DMS79 treated with DMSO at 0.1 percent for 48 hours (cell line): ENCODE data around the gene YWHAE.
"Not testable (repeated sequence)": the region's sequence is repeated elsewhere in the genome, so short reads cannot be mapped to it uniquely, and the experiment has no call there.

Experiments
- DNase-seq: peaks from one replicate; lab custom pipeline; 2025; lab: John Stamatoyannopoulos, UW

The YWHAE gene

DNA sequence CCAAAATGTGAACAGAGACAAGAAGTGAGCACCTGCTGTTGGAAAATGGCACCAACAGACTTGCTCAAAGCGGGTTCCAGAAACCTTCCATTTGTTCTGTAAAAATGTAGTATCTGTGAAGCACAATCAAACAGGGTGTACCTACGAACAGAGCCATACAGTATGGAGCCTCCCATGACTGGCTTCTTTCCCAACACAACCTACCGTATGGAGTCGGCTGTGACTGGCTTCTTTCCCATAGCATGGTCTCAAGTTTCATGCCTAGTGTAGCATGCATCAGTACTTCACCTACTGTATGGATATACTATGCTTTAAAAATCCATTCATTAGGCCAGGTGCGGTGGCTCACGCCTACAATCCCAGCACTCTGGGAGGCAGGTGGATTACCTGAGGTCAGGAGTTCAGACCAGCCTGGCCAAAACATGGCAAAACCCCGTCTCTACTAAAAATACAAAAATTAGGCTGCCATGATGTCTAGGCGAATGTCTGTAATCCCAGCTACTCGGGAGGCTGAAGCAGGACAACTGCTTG is 26.2 kb downstream of the YWHAE start:
- DNase-seq, result no peak

GRCh38 chr17:1372618-1373017 is 27.4 kb downstream of the YWHAE start:
- no peak for DNase-seq

- no peak for DNase-seq
Measured at GRCh38 chr17:1371893-1372590, 28.0 kb downstream of the YWHAE start.

DNA sequence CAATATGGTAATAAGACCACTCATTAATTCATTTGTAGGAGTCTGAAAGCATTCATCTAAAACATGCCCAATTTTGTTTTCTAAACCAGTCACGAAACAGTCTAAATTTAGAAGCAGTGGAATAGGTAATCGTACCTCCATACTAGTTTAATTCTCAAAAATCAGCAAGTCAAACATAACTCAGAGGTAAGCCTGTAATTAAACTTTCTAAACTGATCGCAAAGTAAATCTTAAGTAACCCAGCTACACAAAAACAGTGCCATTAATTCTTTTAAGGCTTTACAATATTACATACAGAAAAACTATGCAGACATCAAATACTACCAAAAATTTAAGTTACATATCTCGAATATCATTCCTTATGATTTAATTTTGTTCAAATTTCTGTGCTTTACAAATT is 31.4 kb downstream of the YWHAE start:
- DNase-seq, result no peak

GRCh38 chr17:1367351-1367745 is 32.7 kb downstream of the YWHAE start:
- no peak for DNase-seq

- no peak for DNase-seq
Measured at GRCh38 chr17:1366234-1366633, 33.8 kb downstream of the YWHAE start.

DNA sequence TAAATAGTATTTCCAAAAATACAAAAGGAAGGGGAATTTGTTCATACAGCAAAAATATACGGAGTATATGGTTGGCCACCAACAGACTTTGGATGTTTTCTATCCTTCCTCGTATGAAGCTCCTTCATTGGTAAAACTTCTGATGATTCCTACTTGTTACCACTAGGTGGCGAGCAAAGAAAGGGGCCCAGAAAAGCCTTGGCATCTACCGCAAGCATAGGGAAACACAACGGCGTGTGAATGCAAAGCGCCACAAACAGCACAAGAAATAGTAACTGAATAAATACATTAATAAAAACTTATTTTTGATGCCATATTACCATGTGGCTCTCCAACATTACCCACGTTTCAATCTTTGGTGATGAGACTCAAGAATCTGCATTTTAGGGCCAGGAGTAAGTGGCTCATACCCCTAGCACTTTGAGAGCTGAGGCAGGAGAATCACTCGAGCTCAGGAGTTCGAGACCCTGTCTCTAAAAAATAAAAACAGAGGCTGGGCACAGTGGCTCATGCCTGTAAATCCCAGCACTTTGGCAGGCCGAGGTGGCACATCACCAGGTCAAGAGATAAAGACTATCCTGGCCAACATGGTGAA is 34.5 kb downstream of the YWHAE start:
- peak; percentile 40 for DNase-seq

DNA sequence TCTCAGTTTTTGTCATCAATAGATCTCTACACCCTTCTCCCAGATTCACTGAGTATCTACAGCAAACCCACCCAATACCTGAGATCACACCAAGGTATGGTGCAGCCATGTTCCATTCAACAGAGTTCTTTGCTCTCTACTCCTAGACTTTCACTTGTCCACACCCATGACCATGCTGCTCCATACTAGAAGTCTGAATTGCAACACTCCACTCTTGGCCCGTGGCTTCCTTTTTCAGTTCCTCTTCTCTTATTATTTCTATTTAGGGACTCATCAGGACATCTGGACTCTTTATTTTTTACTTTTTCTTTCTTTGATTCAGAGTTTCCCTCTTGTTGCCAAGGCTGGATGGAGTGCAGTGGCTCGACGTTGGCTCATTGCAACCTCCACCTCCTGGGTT is 37.1 kb downstream of the YWHAE start:
- no peak for DNase-seq

DNA sequence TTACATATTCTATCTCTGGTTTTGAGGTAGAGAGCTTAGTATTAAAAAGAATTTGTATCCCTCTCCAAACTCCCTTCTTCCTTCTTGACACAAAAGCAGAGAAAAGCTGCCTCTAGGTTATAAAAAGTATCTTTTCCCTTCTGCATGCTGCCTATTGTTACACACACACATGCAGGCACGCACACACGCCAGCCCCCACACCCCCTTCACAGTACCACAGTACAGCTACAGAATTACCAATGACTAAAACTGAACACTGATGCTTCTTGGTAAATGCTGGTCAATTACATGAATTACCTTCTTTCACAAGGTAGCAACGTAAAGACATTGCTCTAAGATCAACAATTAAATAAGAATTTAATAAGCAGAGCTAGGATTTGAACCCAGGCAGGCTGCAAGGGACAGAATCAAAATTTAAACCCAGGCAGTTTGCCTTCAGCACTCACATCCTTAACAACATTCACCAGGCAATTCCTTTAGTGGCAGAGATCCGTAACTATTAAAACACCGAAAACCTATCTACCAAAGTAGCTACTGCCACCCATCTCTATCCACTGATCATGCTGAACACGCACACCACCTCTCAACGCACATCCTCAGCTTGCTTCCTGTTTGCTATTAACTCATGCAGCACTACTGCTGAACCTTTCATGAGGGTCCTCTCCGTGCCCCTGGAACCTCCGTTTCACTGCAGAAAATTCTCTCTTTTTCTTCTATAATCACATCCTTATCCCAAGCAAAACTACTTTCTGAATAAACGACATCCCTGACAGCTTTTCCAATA is 37.8 kb downstream of the YWHAE start:
- DNase-seq, result no peak

GRCh38 chr17:1360975-1361374 is 39.0 kb downstream of the YWHAE start:
- no peak for DNase-seq

DNA sequence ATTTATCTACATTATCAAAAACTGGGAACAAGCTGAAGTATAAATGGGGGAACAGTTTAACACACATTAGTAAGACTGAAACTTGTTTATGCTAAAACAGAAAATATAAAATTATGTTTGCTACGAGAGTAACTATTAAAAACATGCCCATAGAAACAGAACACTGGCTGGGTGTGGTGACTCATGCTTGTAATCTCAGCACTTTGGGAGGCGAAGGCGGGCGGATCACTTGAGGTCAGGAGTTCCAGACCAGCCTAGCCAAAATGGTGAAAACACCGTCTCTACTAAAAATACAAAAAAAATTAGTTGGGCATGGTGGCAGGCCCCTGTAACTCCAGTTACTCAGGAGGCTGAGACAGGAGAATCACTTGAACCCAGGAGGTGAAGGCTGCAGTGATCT is 39.7 kb downstream of the YWHAE start:
- not testable (repeated sequence) for DNase-seq

DNA sequence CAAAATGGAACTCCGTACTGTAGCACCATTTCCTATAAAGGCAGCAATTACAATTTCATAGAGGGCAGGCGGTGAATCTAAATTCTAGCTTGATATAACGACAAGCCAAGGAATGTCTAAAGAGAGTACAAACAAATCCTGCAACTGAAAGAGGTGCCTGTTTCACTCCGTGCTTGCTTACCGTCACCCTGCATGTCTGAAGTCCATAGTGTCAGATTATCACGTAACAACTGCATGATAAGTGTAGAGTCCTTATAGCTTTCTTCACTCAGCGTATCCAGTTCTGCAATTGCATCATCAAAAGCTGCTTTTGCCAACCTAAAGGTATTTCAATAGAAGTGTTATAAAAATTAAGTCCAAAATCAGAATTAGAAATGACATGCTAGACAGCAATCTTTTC is 46.0 kb downstream of the YWHAE start:
- no peak for DNase-seq

DNA sequence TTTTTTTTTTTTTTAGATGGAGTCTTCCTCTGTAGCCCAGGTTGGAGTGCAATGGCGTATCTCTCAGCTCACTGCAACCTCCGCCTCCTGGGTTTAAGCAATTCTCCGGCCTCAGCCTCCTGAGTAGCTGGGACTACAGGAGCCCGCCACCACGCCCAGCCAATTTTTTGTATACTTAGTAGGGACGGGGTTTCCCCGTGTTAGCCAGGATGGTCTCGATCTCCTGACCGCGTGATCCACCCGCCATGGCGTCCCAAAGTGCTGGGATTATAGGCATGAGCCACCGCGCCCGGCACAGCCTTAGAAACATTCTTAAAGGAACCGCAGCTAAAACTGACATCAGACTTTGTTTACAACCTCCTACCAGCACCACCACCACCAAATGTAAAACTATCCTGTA is 47.5 kb downstream of the YWHAE start:
- DNase-seq, result not testable (repeated sequence)

DNA sequence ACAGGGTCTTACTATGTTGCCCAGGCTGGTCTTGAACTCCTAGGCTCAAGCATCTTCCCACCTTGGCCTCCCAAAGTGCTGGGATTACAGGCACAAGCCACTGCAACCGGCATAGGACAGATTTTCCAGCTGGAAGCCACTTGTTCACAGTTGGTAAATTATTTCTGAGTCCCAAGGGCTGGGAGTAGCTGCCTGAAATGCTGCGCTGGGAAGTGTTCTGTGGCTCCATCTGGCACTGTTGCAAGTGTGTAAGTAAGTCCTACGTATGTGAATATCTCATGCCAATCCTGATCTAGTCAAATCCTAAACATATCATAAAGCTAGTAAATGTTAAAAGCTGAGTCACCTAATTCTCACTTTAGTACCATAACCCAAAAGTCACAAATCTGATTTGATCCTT is 48.1 kb downstream of the YWHAE start:
- DNase-seq, result no peak

DNA sequence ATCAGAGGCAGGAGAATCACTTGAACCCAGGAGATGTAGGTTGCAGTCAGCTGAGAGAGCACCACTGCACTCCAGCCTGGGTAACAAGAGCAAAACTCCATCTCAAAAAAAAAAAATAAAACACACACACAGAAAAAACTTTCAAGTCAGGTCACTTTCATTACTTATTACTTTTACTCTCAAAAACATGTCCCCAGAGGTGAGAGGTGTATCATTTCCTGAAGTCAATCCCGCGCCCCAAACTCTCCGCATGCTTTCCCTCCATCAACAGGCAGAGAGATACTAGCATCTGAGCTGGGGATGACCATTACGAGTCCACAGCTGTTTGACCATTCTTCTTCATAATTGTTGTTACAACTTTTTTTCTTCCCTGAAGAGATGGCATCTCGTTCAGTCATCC is 48.7 kb downstream of the YWHAE start:
- DNase-seq, result no peak

DNA sequence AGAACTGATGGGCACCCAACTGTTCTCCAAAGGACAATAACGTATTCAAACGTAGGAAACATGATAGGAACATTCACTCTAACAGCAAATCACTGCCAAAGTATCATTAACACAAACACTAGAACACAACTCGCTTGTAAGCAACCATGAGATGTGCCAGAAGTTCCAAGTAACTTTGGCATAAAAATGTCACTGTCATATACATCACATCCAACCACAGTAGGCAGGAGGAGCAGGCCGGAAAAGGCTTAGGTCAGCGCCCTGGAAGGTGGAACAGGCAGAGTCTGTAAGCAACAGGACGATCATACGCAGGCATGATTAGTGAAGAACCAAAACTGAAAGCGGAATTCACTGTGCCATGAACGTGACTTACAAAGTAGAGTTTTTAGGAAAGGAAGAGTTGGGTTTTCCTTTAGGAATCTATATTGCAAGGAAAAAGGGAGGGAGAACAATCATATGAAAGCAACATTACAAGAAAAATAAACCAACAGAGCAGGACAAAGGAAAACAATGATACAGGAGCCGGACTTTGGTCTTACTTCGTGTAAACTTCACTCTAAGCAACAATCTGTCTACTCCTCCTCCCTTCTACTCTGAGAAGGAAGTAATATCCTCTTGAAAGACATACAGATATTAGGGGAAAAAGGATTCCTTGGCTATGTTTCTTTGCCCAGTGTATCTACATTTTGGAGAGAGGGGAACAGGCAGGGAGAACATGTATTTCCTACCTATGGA is 52.3 kb downstream of the YWHAE start:
- no peak for DNase-seq

DNA sequence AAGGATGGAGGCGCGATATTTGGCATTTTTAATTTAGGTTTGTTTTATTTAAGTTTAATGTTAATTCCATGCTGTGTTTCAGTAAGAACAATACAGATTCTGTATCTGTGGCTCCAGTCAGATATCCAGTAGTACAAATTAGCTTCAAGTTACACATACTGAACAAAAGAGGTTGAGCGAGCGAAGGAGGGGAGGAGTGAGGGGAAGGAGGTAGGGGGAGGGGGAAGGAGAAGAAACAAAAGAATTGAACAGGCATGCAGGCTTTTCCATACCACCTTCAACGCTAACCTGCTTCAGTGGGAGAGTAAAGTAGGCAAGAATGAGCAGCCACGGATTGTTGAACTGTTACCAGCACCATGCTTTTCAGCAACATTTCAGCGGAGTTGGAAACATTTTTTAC is 55.5 kb downstream of the YWHAE start:
- no peak for DNase-seq

DNA sequence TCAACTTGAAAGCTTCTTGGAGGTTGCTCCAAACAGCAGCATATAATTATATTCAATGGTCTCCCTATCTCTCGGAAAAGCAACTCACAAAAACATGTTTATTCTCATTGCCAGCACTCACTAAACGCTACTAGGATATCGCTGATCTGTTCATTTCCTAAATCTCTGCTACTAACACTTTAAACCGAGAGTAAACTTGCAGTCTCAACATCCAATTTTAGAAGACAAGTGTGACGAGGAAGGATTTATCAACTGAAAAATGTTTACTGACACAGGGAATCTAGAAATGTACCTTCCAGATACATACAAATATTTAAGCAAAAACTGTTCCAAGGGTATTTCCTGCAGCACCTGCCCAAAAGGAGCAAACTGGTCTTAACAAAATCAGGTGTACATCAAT is 56.5 kb downstream of the YWHAE start:
- DNase-seq, result no peak

- DNase-seq, result no peak
Measured at GRCh38 chr17:1340371-1340770, 59.7 kb downstream of the YWHAE start.

GRCh38 chr17:1331708-1332107 is 68.3 kb downstream of the YWHAE start:
- DNase-seq, result no peak

GRCh38 chr17:1329745-1330343 is 70.2 kb downstream of the YWHAE start:
- no peak for DNase-seq

DNA sequence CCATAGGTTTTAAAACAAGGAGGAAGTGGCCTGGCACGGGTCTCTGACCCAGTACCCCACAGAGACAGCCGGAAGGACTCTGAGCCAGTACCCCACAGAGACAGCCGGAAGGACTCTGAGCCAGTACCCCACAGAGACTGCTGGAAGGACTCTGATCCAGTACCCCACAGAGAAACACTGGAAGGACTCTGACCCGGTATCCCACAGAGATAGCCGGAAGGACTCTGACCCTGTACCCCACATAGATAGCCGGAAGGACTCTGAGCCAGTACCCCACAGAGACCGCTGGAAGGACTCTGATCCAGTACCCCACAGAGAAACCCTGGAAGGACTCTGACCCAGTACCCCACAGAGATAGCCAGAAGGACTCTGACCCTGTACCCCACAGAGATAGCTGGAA is 71.6 kb downstream of the YWHAE start:
- DNase-seq, result no peak
